ENCODE measurements around the gene CELF5. TPM values are rescaled to one million over a fixed set of nuclear protein-coding genes. Genes with fewer than 3 reads are reported as not detected.

The CELF5 gene
- total and polyA plus RNA-seq, 9 of the 15 experiments (the other 6 are each of a cell fraction or from before 2014, with no cell fraction given) = 0.01 to 0.56 (median 0.22) TPM

GRCh38 chr19:3179739-3180293 lies 44.6 kb upstream of the CELF5 start:
- H3K27me3 ChIP-seq (ENCODE audit: control insufficient read depth in 2 of 2, insufficient read depth in 2 of 2, low read length in 2 of 2) = no peaks in the 10 kb centered on the region
- no peak overlapping the region for H3K4me3 ChIP-seq
- no peaks in the 10 kb centered on the region for H3K9me1 ChIP-seq (ENCODE audit: control insufficient read depth, insufficient read depth, low read length)
- TF ChIP-seq SREBF1 (IDR thresholded peaks at IDR 0.05; ENCODE audit: borderline replicate concordance, low read depth, low read length) = no peak
- no peak for TF ChIP-seq RFX7 (CRISPR knock-in tag; IDR thresholded peaks at IDR 0.05)
- TF ChIP-seq FOXK2 (conservative IDR thresholded peaks at IDR 0.05 in 1 of 2, IDR thresholded peaks at IDR 0.05 in 1 of 2; ENCODE audit: low read depth in 2 of 2) = no peak
- no peak for TF ChIP-seq HMBOX1 (IDR thresholded peaks at IDR 0.05)
- no peak for TF ChIP-seq SRSF1 (IDR thresholded peaks at IDR 0.05; ENCODE audit: low read depth, low read length)
- H3K9me3 ChIP-seq (replicated peaks; ENCODE audit: control insufficient read depth, insufficient read depth, low read depth, low read length) = no peaks in the 10 kb centered on the region
- no peak overlapping the region for H3K9ac ChIP-seq (ENCODE audit: insufficient read depth in 1 of 2, low read depth in 2 of 2, low read length in 2 of 2)
- intact Hi-C loops (cut with micrococcal nuclease) (no loop called here), in situ Hi-C loops (cut with MboI) (no loop called here)
- H3K4me1 ChIP-seq (replicated peaks in 1 of 2; ENCODE audit: control insufficient read depth in 2 of 2, insufficient read depth in 2 of 2, low read length in 2 of 2) = peaks cover 21 to 54% of the 10 kb centered on the region in 2 experiments
- H3K4me2 ChIP-seq (ENCODE audit: insufficient read depth, low read length) = no peak overlapping the region
- ChIA-PET POLR2A (no interaction called here), CTCF (ENCODE audit: low intra/inter-chr PET ratio) (interaction anchor here (0.6 kb wide), 1 partner anchor 214 kb away, joined by 5 read pairs; no protein-coding TSS in a partner anchor)
- H4K20me1 ChIP-seq (replicated peaks; ENCODE audit: control insufficient read depth, insufficient read depth, low read length) = no peaks in the 10 kb centered on the region
- no peak for ATAC-seq
- H3K36me3 ChIP-seq (ENCODE audit: control insufficient read depth, insufficient read depth, low read length) = no peaks in the 10 kb centered on the region
- WGBS (ENCODE audit: insufficient coverage, low coverage, missing lambda C conversion rate) = 91% methylated on average over 28 of the region's 31 CpGs
- H2AFZ ChIP-seq (ENCODE audit: low read depth, low read length) = no peak overlapping the region
- no peak overlapping the region for H3K27ac ChIP-seq (ENCODE audit: extremely low read depth, low read depth, low read length)
- no peak for FAIRE-seq
- no TSS peak for BruUV-seq (replicated peaks)
- no peaks in the 10 kb centered on the region for H3K79me2 ChIP-seq (ENCODE audit: control insufficient read depth, insufficient read depth, low read length)
- no peak for DNase-seq (ENCODE audit: extremely low read depth in 1 of 4, low spot score in 3 of 4)

Measured in K562 (cell line).